NCI-H1417 treated with DMSO at 0.1 percent for 48 hours (cell line): ENCODE measurements around the gene MPND.

Experiments
- DNase-seq: peaks from one replicate; lab custom pipeline; 2025; lab: John Stamatoyannopoulos, UW

MPND gene

DNA sequence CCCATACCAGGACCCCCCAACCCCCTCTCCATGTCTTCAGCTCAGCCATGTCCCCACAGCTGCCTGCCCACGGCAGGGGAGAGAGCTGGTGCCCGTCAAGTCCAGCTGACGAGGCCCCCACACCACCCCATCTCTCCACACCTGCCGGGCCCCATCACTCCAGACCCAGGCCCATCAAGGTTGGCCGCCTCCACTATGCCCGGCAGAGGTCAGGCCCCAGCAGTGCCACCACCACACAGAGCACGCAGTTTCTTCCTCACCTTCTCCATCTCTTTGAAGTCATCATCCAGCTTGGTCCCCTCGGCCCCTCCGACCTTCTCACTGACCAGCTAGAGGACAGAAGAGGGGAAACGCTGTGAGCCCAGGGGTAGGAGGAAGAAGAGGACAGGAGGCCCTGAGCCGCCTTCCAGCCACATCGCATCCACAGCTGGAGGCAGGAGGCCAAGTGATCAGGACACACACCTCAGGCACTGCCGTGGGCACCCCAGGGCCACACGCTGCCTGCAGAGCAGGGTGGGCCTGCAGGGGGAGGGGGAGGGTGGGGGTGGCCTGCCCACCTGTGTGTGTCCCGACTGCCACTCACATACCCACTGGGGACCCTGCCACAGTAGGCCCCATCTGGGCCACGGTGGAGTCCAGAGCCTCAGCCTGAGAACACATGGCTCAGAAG is 23.4 kb downstream of the MPND start:
- no peak for DNase-seq

DNA sequence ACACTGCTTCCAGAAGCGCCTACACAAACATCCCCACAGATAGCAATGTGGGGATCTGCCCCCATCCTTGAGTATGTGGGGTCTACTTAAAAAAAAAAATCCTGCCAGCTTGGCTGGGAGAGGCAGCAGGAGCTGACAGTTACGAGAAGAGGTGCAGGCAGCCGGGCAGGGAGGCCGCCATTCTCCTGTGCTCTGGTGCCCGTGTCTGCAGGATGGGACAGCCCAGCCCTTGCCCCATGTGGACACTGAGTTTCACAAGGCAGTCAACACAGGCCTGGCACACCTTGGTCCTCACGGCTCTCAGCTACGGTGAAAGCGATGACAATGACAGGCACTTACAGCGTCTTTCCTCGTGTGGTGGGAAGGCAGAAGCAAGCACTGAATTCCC is 24.0 kb downstream of the MPND start:
- no peak for DNase-seq

DNA sequence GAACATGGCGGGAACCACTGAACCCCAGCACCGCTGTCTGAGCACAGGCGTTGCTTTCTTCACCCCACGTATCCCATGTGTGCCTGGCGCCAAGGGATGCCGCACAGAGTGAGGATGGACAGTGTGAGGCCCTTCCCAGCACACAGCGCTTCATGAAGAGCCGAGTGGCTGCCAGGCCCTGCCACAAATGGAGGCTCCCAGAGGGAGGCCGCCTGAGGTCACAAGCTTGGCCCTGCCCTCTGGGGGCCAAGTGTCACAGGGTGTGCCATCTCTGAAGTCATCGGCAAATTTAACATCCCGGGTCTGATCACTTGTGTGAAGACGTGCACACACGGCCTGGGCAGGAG is 24.4 kb downstream of the MPND start:
- no peak for DNase-seq

- no peak for DNase-seq
Measured at GRCh38 chr19:4368128-4368820, 24.9 kb downstream of the MPND start.

- DNase-seq = no peak
Measured at GRCh38 chr19:4369109-4369887, 25.9 kb downstream of the MPND start.

DNA sequence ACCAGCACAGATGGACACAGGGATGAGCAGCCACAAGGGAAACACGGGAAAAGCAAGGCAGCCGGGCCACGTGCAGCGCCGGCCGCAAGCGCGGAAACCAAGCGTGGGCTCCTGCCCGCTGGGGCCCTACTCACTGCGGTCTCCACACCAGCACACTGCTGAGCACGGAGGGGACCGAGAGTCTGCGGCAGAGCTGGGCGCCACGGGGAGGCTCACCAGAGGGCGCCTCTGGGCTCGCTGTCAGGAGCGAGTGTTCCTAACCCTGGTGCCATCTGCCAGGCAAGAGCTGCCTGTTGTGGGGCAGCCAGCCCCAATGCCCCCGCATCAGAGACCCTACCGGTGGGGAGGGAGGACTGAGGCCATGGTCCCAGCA is 26.5 kb downstream of the MPND start:
- DNase-seq = no peak

DNA sequence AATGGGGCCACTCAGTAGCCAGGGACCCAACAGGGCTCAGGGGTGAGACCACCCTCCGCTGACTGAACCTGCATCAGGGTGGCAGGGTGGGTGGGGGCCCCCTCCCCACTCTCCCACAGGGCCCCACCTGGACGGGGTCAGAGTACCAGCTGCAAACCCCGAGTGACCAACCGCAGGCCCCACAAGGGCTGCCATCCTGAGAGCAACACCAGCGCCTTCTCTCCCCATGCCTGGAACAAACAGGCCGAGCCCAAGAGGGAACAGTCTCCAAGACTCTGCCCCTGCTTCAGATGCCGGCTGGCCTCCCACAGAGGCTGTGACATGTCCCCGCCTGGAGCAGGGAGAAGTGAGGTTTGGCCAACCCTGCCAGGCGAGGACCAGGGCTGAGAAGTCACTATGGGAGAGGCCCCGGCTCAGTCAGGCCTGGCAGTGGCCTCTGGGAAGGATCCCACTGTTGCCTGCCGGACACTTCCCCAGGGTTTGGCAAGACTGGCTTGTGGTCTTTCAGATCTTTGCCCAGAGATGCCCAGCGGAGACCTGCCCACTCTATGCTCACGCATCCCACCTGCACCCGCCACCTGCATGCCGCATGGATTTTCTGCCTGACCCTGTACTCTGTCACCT is 27.2 kb downstream of the MPND start:
- DNase-seq = no peak

GRCh38 chr19:4371247-4372164 is 28.1 kb downstream of the MPND start:
- no peak for DNase-seq

- no peak for DNase-seq
Measured at GRCh38 chr19:4372165-4373012, 29.0 kb downstream of the MPND start.

DNA sequence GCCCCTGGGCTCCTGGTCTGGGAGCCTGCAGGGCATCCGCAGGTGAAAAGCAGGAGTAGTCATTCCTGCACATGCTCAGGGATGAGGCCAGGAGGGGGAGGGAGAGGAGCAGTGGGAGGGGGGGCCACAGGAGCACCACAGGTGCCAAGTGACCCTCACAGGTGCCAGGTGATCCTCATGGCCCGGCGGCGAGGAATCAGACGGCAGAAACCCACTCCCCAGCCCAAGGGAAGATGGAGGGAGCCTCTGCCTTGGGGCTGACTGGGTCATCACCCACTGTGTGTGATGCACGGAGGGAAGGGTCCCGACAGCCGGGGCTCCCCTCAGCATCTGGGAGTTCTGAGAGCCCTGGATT is 29.6 kb downstream of the MPND start:
- no peak for DNase-seq

DNA sequence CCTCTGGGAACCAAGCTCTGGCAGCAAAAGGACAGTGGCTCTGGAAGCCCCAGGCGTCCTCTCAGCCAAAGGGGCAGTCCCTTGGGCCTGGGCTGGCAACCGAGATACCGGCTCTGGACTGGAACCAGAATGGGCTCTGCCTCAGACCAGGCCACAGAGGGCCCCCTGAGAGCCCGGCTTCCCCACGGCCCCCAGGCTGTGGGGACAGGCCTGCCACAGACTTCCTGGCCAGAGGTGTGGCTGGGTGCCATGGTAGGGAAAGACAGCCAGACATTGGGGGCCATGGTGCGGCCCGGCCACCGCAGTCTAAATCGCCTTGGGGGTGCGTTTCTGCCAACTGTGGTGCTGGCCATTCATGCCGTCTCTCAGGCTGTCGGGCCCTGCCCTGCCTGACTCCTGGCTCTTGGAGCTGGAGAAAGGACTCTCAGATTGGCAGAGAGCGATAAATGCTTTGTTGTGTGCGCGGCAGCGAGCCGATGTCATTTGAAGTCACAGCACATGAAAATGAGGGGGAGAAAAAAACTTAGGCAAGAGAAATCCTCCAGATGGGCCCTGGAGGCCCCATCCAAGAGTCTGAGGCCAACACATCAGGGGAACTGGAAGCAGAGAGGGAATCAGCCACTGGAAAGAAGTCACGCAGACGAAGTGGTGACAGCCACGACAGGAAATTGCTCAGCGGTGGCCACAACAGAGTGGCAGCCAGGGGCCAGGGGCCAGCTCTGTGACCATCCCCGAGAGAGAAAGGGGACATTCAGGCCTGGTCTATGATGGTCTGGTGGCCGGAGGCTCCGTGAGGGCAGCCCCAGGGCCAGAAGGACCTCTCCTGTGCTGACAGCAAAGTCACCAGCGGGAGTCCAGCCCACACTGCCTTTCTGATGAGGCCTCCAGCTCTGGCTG is 30.5 kb downstream of the MPND start:
- DNase-seq = no peak

DNA sequence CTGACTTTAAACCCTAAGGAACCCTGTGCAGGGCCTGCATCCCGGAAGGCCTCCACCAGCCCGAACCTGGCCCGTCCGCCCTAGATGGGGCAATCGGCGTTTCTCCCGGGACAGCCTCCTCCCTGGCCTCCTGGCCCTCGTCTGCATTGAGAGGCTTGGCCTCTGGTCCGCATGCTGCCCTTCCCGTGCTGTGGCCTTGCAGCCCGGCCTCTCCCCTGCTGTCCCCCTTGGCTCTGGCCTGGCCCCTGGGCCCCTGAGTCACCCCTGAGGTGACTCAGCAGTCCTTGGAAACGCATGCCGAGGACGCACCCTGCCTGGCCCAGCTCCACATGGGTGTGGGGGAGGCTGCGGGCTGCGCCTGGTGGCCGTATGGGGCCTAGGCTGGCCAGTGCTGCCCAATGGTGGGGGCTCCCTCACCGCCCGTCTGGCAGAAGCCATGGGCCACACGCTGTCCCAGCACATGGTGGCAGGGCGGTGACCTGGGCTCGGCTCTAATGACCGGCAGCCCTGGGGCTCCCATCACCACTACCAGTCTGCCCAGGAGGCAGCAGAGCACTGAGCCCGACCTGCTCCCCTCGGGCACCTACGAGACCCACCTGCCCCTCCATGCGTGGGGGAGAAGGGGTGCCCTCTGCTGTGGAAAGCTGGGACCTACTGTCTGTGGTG is 31.3 kb downstream of the MPND start:
- no peak for DNase-seq

DNA sequence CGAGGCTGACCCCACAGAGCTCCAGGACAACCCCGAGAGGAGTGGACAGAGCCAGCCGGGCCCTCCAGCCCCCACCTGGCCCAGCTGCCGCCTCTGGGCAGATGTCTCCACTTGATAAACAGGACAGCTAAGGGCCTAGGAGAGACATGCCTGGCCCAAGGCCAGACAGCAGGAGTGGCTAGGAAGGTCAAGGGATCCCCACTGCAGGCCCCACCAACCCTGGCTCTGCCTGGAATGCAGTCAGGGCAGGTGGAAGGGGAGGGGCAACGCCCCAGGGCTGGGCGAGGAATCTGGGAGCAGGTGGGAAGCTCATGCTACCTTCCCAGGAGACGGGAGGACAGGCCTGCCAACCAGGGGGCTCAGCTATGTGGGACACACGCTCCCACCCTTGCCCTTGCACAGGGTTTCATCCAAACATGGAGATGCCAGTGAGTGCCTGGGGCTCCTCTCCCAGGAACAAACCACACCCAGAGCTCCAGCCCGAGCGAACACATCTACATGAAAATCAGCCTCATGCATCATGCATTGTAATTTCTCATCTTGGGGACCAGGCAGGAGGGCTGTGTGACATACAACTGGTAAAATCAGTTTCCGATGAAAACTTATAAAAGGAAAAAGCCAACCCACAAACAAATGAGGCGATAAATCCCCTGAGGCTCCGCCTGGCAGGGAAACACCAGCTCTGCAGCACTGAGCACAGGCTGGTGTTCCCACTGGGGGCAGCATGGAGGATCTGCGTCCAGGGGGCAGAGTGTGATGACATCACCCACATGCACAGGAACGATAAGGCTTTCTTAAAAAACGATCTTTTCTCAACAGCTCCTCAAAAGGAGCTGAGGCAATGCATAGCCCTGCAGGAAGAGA is 32.0 kb downstream of the MPND start:
- DNase-seq = no peak

DNA sequence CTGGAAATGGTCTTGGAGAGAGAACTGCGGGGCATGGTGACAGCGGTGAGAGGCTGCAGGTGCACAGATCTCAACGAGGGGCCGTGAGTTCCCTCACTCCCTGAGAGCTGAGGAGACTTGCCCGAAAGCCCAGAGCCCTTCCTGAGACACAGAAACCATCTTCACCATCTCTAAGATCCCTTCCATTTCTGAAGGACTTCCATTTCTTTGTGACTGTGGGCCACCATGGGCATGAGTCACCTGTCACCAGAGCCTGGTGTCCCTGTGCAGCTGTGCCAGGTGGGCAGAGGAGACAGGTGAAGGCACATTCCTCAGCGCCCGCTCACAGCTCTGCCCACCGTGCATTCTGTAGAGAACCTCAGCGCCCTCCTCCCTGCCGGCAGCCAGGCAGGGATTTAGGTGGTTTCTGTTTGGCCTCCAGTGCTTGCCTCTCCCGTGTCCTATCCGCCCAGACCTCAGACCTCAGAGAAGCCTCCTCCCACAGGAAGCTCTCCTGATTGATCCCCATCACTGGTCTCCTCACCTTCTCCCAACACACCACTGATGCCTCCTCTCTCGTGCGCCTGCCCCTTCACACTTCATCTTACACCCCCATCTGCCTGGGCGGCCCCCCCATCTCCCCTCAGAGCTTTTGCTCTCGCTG is 32.8 kb downstream of the MPND start:
- DNase-seq = no peak

DNA sequence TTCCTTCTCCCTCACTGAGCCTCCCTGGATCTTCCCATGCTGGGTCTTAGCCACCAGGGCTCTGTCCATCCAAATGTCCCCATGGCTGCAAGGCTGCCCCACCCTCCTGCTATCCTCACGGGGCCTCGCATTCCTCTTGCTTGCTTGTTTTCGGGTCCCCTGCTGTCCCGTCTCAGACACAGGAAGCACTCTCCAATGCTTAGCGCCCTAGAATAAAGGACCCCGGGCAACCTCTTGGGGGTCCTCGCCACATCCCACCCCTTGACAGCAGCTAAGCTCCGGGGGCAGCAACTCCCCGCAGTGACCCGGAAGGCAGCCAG is 33.3 kb downstream of the MPND start:
- DNase-seq = no peak

DNA sequence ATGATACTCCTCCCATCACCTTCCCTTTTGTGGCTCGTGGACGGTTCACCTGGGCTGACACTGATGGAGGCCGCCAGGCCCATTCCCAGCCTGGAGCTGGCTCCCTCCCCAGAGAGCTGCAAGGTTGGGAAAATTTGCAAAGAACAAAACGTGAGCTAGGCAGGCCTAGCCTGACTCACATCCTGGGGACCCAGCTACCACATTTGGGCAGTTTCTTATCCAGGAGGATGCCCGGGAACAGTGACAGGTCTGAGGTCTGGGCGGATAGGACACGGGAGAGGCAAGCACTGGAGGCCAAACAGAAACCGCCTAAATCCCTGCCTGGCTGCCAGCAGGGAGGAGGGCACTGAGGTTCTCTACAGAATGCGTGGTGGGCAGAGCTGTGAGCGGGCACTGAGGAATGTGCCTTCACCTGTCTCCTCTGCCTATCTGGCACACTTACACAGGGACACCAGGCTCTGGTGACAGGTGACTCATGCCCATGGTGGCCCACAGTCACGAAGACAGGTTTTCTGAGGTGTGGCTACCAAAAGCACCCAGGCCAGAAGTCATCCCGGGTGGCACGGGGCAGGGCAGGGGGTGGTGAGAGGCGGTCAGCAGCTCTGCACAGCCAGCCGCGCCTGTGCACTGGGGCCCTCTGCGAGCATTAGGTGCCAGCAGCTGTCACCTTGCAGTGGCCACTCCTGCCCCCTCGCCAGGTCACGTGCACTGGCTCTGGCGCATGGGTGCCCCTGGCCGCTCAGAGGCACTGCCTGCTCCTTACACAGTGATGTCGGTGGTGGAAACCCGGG is 33.8 kb downstream of the MPND start:
- no peak for DNase-seq

- DNase-seq = no peak
Measured at GRCh38 chr19:4378886-4379285, 35.5 kb downstream of the MPND start.
